HAP-1 (cell line): ENCODE measurements around the gene ADGRA1.

Experiments used
- DNase-seq, 2 experiments: peaks; one replicate each; pipeline ENCODE4 v3.0.0-alpha.2; 2016 to 2020; ENCODE audit warnings: low spot score in 2 of 2
- H3K27me3 ChIP-seq: fragments of 250-450 bp; sonication (Bioruptor Pico); 2 replicates; pipeline ENCODE4 v1.5.1; 2020; ENCODE audit warnings: low read depth, mild to moderate bottlenecking, moderate library complexity
- H3K36me3 ChIP-seq: fragments of 250-450 bp; sonication (Bioruptor Pico); replicated peaks from 2 replicates; pipeline ENCODE4 v1.5.1; 2020; ENCODE audit warnings: mild to moderate bottlenecking
- H3K4me1 ChIP-seq: fragments of 250-450 bp; sonication (Bioruptor Pico); 2 replicates; pipeline ENCODE4 v1.5.1; 2020; ENCODE audit warnings: mild to moderate bottlenecking
- H3K4me3 ChIP-seq: fragments of 250-450 bp; sonication (Bioruptor Pico); 2 replicates; pipeline ENCODE4 v1.5.1; 2020; ENCODE audit warnings: mild to moderate bottlenecking, moderate library complexity
- H3K9me3 ChIP-seq: fragments of 250-450 bp; sonication (Bioruptor Pico); 2 replicates; pipeline ENCODE4 v1.5.1; 2020; ENCODE audit warnings: mild to moderate bottlenecking, moderate library complexity
- in situ Hi-C: fragments of 300-500 bp; cut with MboI; formaldehyde crosslinking; loops from 3 replicates; pipeline ENCODE4 v1.14.3; 2020; ENCODE audit warnings: low sequenced_read_pairs, inconsistent platforms, mixed read lengths

Gene ADGRA1

GRCh38 chr10:133075346-133076137 is 12.2 kb upstream of the ADGRA1 start:
- no peaks in the 10 kb centered on the region; the same call in 1 of the 2 replicates for H3K27me3 ChIP-seq
- no peaks in the 10 kb centered on the region for H3K9me3 ChIP-seq
- no peak overlapping the region for H3K4me3 ChIP-seq
- no peak for DNase-seq
- H3K4me1 ChIP-seq = no peaks in the 10 kb centered on the region
- in situ Hi-C loops = no loop called here
- H3K36me3 ChIP-seq = no peaks in the 10 kb centered on the region

- Histone ChIP-seq H3K4me1 (no peaks in the 10 kb centered on the region), H3K36me3 (no peaks in the 10 kb centered on the region), H3K27me3 (no peaks in the 10 kb centered on the region; the same call in 1 of the 2 replicates), H3K4me3 (no peak overlapping the region), H3K9me3 (no peaks in the 10 kb centered on the region)
- in situ Hi-C loops = no loop called here
- no peak for DNase-seq
Observed at GRCh38 chr10:133076274-133077038, 11.3 kb upstream of the ADGRA1 start.

- H3K4me3 ChIP-seq = no peak overlapping the region
- no peaks in the 10 kb centered on the region for H3K9me3 ChIP-seq
- no peaks in the 10 kb centered on the region for H3K36me3 ChIP-seq
- peak in 1 of 2 experiments; percentile 62 for DNase-seq
- H3K4me1 ChIP-seq = no peaks in the 10 kb centered on the region
- in situ Hi-C loops = no loop called here
- peaks cover 4% of the 10 kb centered on the region for H3K27me3 ChIP-seq
Observed at GRCh38 chr10:133079836-133080682, 7.7 kb upstream of the ADGRA1 start.

- in situ Hi-C loops = no loop called here
Observed at GRCh38 chr10:133080683-133081040, 7.1 kb upstream of the ADGRA1 start.

GRCh38 chr10:133081636-133082035 is 6.1 kb upstream of the ADGRA1 start:
- no peak for DNase-seq
- H3K4me1 ChIP-seq = no peaks in the 10 kb centered on the region
- peaks cover 14% of the 10 kb centered on the region for H3K27me3 ChIP-seq
- in situ Hi-C loops = no loop called here
- no peaks in the 10 kb centered on the region for H3K36me3 ChIP-seq
- H3K9me3 ChIP-seq = no peaks in the 10 kb centered on the region
- no peak overlapping the region for H3K4me3 ChIP-seq

More at GRCh38 chr10:133080683-133081040, 7.1 kb upstream of the ADGRA1 start:
- no peaks in the 10 kb centered on the region for H3K4me1 ChIP-seq
- H3K9me3 ChIP-seq = no peaks in the 10 kb centered on the region
- no peak for DNase-seq
- H3K4me3 ChIP-seq = no peak overlapping the region
- peaks cover 7% of the 10 kb centered on the region for H3K27me3 ChIP-seq
- H3K36me3 ChIP-seq = no peaks in the 10 kb centered on the region

- no peak for DNase-seq
- Histone ChIP-seq H3K9me3 (no peaks in the 10 kb centered on the region), H3K27me3 (peaks cover 26% of the 10 kb centered on the region), H3K4me1 (no peaks in the 10 kb centered on the region), H3K4me3 (no peak overlapping the region), H3K36me3 (no peaks in the 10 kb centered on the region)
- in situ Hi-C loops = no loop called here
Observed at GRCh38 chr10:133082685-133083421, 4.9 kb upstream of the ADGRA1 start.

GRCh38 chr10:133083422-133084100 is 4.2 kb upstream of the ADGRA1 start:
- peaks cover 30% of the 10 kb centered on the region for H3K27me3 ChIP-seq
- DNase-seq = no peak
- in situ Hi-C loops = no loop called here
- H3K4me1 ChIP-seq = no peaks in the 10 kb centered on the region
- H3K9me3 ChIP-seq = no peaks in the 10 kb centered on the region
- H3K4me3 ChIP-seq = no peak overlapping the region
- H3K36me3 ChIP-seq = no peaks in the 10 kb centered on the region

GRCh38 chr10:133084491-133084890 is 3.2 kb upstream of the ADGRA1 start:
- peaks cover 39% of the 10 kb centered on the region for H3K27me3 ChIP-seq
- no peak for DNase-seq
- in situ Hi-C loops = no loop called here

GRCh38 chr10:133085251-133086125 is 2.2 kb upstream of the ADGRA1 start:
- in situ Hi-C loops = no loop called here
- DNase-seq = no peak
- Histone ChIP-seq H3K4me1 (no peaks in the 10 kb centered on the region), H3K36me3 (no peaks in the 10 kb centered on the region), H3K4me3 (no peak overlapping the region), H3K9me3 (no peaks in the 10 kb centered on the region), H3K27me3 (peaks cover 48% of the 10 kb centered on the region)

More at GRCh38 chr10:133084491-133084890, 3.2 kb upstream of the ADGRA1 start:
- Histone ChIP-seq H3K36me3 (no peaks in the 10 kb centered on the region), H3K4me3 (no peak overlapping the region), H3K4me1 (no peaks in the 10 kb centered on the region), H3K9me3 (no peaks in the 10 kb centered on the region)

- H3K27me3 ChIP-seq = peaks cover 56% of the 10 kb centered on the region
- in situ Hi-C loops = no loop called here
Observed at GRCh38 chr10:133086247-133086646, 1.5 kb upstream of the ADGRA1 start.

GRCh38 chr10:133087045-133087678 is 562 bp upstream of the ADGRA1 start:
- H3K4me3 ChIP-seq = no peak overlapping the region
- peaks cover 65% of the 10 kb centered on the region for H3K27me3 ChIP-seq

More at GRCh38 chr10:133086247-133086646, 1.5 kb upstream of the ADGRA1 start:
- Histone ChIP-seq H3K9me3 (no peaks in the 10 kb centered on the region), H3K4me1 (no peaks in the 10 kb centered on the region), H3K36me3 (no peaks in the 10 kb centered on the region), H3K4me3 (no peak overlapping the region)
- no peak for DNase-seq

More at GRCh38 chr10:133087045-133087678, 562 bp upstream of the ADGRA1 start:
- no peaks in the 10 kb centered on the region for H3K9me3 ChIP-seq
- in situ Hi-C loops = no loop called here
- no peaks in the 10 kb centered on the region for H3K36me3 ChIP-seq
- no peaks in the 10 kb centered on the region for H3K4me1 ChIP-seq
- DNase-seq = no peak
